HepG2 (cell line): Measurements from ENCODE around the gene FABP2. TPM values are rescaled to one million over a fixed set of nuclear protein-coding genes. Genes with fewer than 3 reads are reported as not detected.

Experiments used
- ATM ChIP-seq: fragments of 450-650 bp; IDR thresholded peaks from 2 replicates; pipeline ENCODE4 v1.7.1; 2017; ENCODE audit warnings: mild to moderate bottlenecking, borderline replicate concordance
- CENPX ChIP-seq: sonication (generic); formaldehyde crosslinking; IDR thresholded peaks from 2 replicates; pipeline ENCODE4 v1.9.0; 2021; ENCODE audit warnings: mild to moderate bottlenecking, missing genetic modification reagents, moderate library complexity
- ESRRA ChIP-seq: sonication (generic); formaldehyde crosslinking; IDR thresholded peaks from 2 replicates; pipeline ENCODE4 v1.5.1; 2020; ENCODE audit warnings: mild to moderate bottlenecking, low read depth, missing genetic modification reagents
- FUBP1 ChIP-seq: sonication (generic); formaldehyde crosslinking; IDR thresholded peaks from 2 replicates; pipeline ENCODE4 v1.5.1; 2020; ENCODE audit warnings: missing genetic modification reagents, mild to moderate bottlenecking, borderline replicate concordance
- GATAD1 ChIP-seq: IDR thresholded peaks from 2 replicates; pipeline ENCODE4 v1.6.1; 2016; ENCODE audit warnings: missing genetic modification reagents, missing compliant biosample characterization
- GPN1 ChIP-seq: sonication (generic); formaldehyde crosslinking; IDR thresholded peaks from 2 replicates; pipeline ENCODE4 v1.5.1; 2020; ENCODE audit warnings: missing genetic modification reagents, borderline replicate concordance
- HES4 ChIP-seq: sonication (generic); formaldehyde crosslinking; IDR thresholded peaks from 2 replicates; pipeline ENCODE4 v1.9.0; 2021; ENCODE audit warnings: mild to moderate bottlenecking, missing genetic modification reagents, borderline replicate concordance
- IRF1 ChIP-seq: sonication (generic); formaldehyde crosslinking; IDR thresholded peaks from 2 replicates; pipeline ENCODE4 v1.4.0; 2020; ENCODE audit warnings: low read depth, mild to moderate bottlenecking, missing genetic modification reagents
- KLF13 ChIP-seq: sonication (generic); formaldehyde crosslinking; IDR thresholded peaks from 2 replicates; pipeline ENCODE4 v1.4.0; 2020; ENCODE audit warnings: mild to moderate bottlenecking, missing genetic modification reagents
- KLF9 ChIP-seq: IDR thresholded peaks from 2 replicates; pipeline ENCODE4 v1.6.1; 2016; ENCODE audit warnings: low read depth
- MYPOP ChIP-seq: sonication (generic); formaldehyde crosslinking; IDR thresholded peaks from 2 replicates; pipeline ENCODE4 v1.8.1; 2023; ENCODE audit warnings: mild to moderate bottlenecking, moderate library complexity, missing genetic modification reagents
- SNRNP70 ChIP-seq: fragments of 200-400 bp; formaldehyde crosslinking; IDR thresholded peaks from 2 replicates; pipeline ENCODE4 v1.6.1; 2017; ENCODE audit warnings: mild to moderate bottlenecking, low read depth, low read length, moderate library complexity
- TBP ChIP-seq: sonication (generic); formaldehyde crosslinking; IDR thresholded peaks from 2 replicates; pipeline ENCODE4 v1.5.0; 2020; ENCODE audit warnings: missing genetic modification reagents
- TGIF2 ChIP-seq: IDR thresholded peaks from 2 replicates; pipeline ENCODE4 v1.6.1; 2016; ENCODE audit warnings: control low read depth, missing compliant biosample characterization
- ZFP36L2 ChIP-seq: sonication (generic); formaldehyde crosslinking; IDR thresholded peaks from 2 replicates; pipeline ENCODE4 v1.4.0; 2020; ENCODE audit warnings: missing genetic modification reagents
- ZNF263 ChIP-seq: sonication (generic); formaldehyde crosslinking; IDR thresholded peaks from 2 replicates; pipeline ENCODE4 v1.4.0; 2020; ENCODE audit warnings: missing genetic modification reagents
- ZNF282 ChIP-seq: fragments of 450-650 bp; IDR thresholded peaks from 2 replicates; pipeline ENCODE4 v1.6.1; 2018; ENCODE audit not compliant: partially characterized antibody
- ZNF574 ChIP-seq: sonication (generic); formaldehyde crosslinking; IDR thresholded peaks from 2 replicates; pipeline ENCODE4 v1.4.0; 2020; ENCODE audit warnings: missing genetic modification reagents
- ZNF644 ChIP-seq: IDR thresholded peaks from 2 replicates; pipeline ENCODE4 v1.6.1; 2016; ENCODE audit warnings: low read depth
- ZNF687 ChIP-seq: sonication (generic); formaldehyde crosslinking; IDR thresholded peaks from 2 replicates; pipeline ENCODE4 v1.5.1; 2020; ENCODE audit warnings: mild to moderate bottlenecking, missing genetic modification reagents, moderate library complexity
- polyA plus RNA-seq, 8 experiments: library from polyadenylated mRNA; depleted of rRNA in 3 of 8; stranded (reverse) in 7 of 8; unstranded in 1 of 8; fragments of >200 nt; fragmentation: Illumina TruSeq in 4 of 8; extraction: Trizol in 4 of 8; gene quantifications; 2 replicates each; pipeline versions ENCODE4 v1.2.1 to v1.2.3, GENCODE V29; 2011 to 2016; ENCODE audit warnings: low read depth in 4 of 8, missing spikeins in 1 of 8, mixed read lengths in 1 of 8; ENCODE audit not compliant: insufficient read depth in 1 of 8
- total RNA-seq, 5 experiments: library from RNA; depleted of rRNA; stranded (reverse); fragments of >200 nt; fragmentation: Illumina TruSeq; extraction: Trizol; gene quantifications; 2 replicates each; pipeline ENCODE4 v1.2.3, GENCODE V29; 2016; ENCODE audit warnings: low read depth in 1 of 5
- TF ChIP-seq, protein P1 (sequence below): sonication (generic); formaldehyde crosslinking; IDR thresholded peaks from 2 replicates; pipeline ENCODE4 v1.4.0; 2020; ENCODE audit warnings: missing genetic modification reagents

FABP2 gene
- total and polyA plus RNA-seq, 2 of the 13 experiments (the other 11 are each of a cell fraction or from before 2014, with no cell fraction given): 0.78 to 1.2 TPM

DNA sequence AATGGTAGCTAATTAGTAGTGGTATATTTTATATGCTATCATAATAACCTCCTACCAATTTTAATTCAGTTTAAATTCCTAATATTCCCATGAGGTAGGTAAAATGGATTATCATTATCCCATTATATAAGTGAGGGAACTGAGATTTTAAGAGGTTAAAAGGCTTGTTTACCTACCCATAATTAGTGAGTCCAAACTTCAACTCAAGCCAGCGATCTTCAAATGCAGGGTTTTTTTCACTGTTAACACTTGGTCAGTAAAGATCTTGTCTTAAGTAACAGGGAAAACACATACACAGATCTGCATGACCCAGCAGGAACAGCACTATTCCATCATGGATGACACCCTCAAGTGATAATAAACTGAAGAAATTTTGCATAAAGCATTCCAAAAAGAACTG lies 31.3 kb downstream of the FABP2 start (continued):
- TF ChIP-seq ATM: no peak
- TF ChIP-seq ZNF574 (CRISPR knock-in tag): no peak
- TF ChIP-seq HES4 (CRISPR knock-in tag): no peak
- no peak for TF ChIP-seq MYPOP (CRISPR knock-in tag)
- TF ChIP-seq IRF1 (CRISPR knock-in tag): no peak
- no peak for TF ChIP-seq ZFP36L2 (CRISPR knock-in tag)
- TF ChIP-seq GATAD1 (CRISPR knock-in tag): no peak
- no peak for TF ChIP-seq TGIF2
- no peak for TF ChIP-seq ZNF687 (CRISPR knock-in tag)
- no peak for TF ChIP-seq SNRNP70
- no peak for TF ChIP-seq ZNF263 (CRISPR knock-in tag)
- TF ChIP-seq KLF9: no peak
- TF ChIP-seq ZNF282: no peak
- TF ChIP-seq ZNF644 (CRISPR knock-in tag): no peak
- TF ChIP-seq ESRRA (CRISPR knock-in tag): no peak
- no peak for TF ChIP-seq KLF13 (CRISPR knock-in tag)
- TF ChIP-seq GPN1: no peak
- TF ChIP-seq, protein P1, sequence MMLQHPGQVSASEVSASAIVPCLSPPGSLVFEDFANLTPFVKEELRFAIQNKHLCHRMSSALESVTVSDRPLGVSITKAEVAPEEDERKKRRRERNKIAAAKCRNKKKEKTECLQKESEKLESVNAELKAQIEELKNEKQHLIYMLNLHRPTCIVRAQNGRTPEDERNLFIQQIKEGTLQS (CRISPR knock-in tag): no peak
- no peak for TF ChIP-seq TBP (CRISPR knock-in tag)
- no peak for TF ChIP-seq CENPX (CRISPR knock-in tag)
- TF ChIP-seq FUBP1 (CRISPR knock-in tag): no peak
